K562 treated with DMSO at 1 percent for 4 hours (cell line): ENCODE data around the gene PLSCR3. TPM values are rescaled to one million over a fixed set of nuclear protein-coding genes. Genes with fewer than 3 reads are reported as not detected.

Experiments
- total RNA-seq: library from RNA; unstranded; fragments of 300-600 nt; gene quantifications from 2 replicates; pipeline ENCODE4 v1.2.3, GENCODE V29; 2022; ENCODE audit not compliant: insufficient read depth

Gene PLSCR3
- total RNA-seq = 7.7 and 10.7 TPM in 2 replicates

GRCh38 chr17:7394452-7395191 is at the start of gene PLSCR3:
Gene PLSCR3, minus strand, starts transcription at chr17:7394525. Its CDS starts 415 bp downstream, at chr17:7394110.

GRCh38 chr17:7439462-7440112 is 45.3 kb upstream of the PLSCR3 start, which contains the start of gene FGF11:
Gene FGF11, plus strand, starts transcription at chr17:7439512. Its CDS starts 109 bp downstream, at chr17:7439621.

GRCh38 chr17:7428557-7428956 is 34.2 kb upstream of the PLSCR3 start, which contains the start of gene SPEM3:
Gene SPEM3, plus strand, starts transcription at chr17:7428857. Its CDS starts 46 bp downstream, at chr17:7428903.

GRCh38 chr17:7425316-7425715 is 31.0 kb upstream of the PLSCR3 start, which contains the start of gene SPEM2:
Gene SPEM2, plus strand, starts transcription at chr17:7425616. Its CDS starts 73 bp downstream, at chr17:7425689.

GRCh38 chr17:7419819-7420610 is 25.7 kb upstream of the PLSCR3 start, which contains the start of gene SPEM1:
Gene SPEM1, plus strand, starts transcription at chr17:7420324. Its CDS starts 61 bp downstream, at chr17:7420385.

GRCh38 chr17:7407485-7408251 is 13.3 kb upstream of the PLSCR3 start, which contains the start of gene NLGN2:
Gene NLGN2, plus strand, starts transcription at chr17:7407845. Its CDS starts 411 bp downstream, at chr17:7408256.

GRCh38 chr17:7403977-7404736 is 9.8 kb upstream of the PLSCR3 start, which contains the start of gene TMEM256:
Gene TMEM256, minus strand, starts transcription at chr17:7404097. Its CDS starts 13 bp downstream, at chr17:7404084.

GRCh38 chr17:7380855-7381683 is 13.3 kb downstream of the PLSCR3 start, which contains the start of gene TNK1:
Gene TNK1, plus strand, starts transcription at chr17:7381089. Its CDS starts 1,838 bp downstream, at chr17:7382927.

GRCh38 chr17:7355053-7355452 is 39.3 kb downstream of the PLSCR3 start, which contains the start of gene TMEM95:
Gene TMEM95, plus strand, starts transcription at chr17:7355156. Its CDS starts 49 bp downstream, at chr17:7355205.

GRCh38 chr17:7351665-7352502 is 42.4 kb downstream of the PLSCR3 start, which contains the start of gene KCTD11:
Gene KCTD11, plus strand, starts transcription at chr17:7352162.

Other genes starting within 250 kb of the PLSCR3 start
- 0.52 TPM in 1 of 2 replicates, not detected in the other for gene ASGR1, start 215.2 kb downstream of the PLSCR3 start, total RNA-seq
- 5.6 and 7.8 TPM in 2 replicates for gene DLG4, start 174.7 kb downstream of the PLSCR3 start, total RNA-seq
- gene ACADVL, start 174.6 kb downstream of the PLSCR3 start, total RNA-seq = 284 and 290 TPM in 2 replicates
- 46.3 and 47.3 TPM in 2 replicates for gene DVL2, start 160.0 kb downstream of the PLSCR3 start, total RNA-seq
- 11.3 and 15.0 TPM in 2 replicates for gene PHF23, start 155.1 kb downstream of the PLSCR3 start, total RNA-seq
- 256 and 265 TPM in 2 replicates for gene GABARAP, start 152.1 kb downstream of the PLSCR3 start, total RNA-seq
- 77.2 and 80.6 TPM in 2 replicates for gene CTDNEP1, start 142.8 kb downstream of the PLSCR3 start, total RNA-seq
- 46.9 and 57.4 TPM in 2 replicates for gene ELP5, start 142.3 kb downstream of the PLSCR3 start, total RNA-seq
- 20.0 and 29.2 TPM in 2 replicates for gene CLDN7, start 132.0 kb downstream of the PLSCR3 start, total RNA-seq
- 0.82 TPM in 1 of 2 replicates, not detected in the other for gene SLC2A4, start 112.8 kb downstream of the PLSCR3 start, total RNA-seq
- gene YBX2, start 99.9 kb downstream of the PLSCR3 start, total RNA-seq = not detected in 2 replicates
- 354 and 384 TPM in 2 replicates for gene EIF5A, start 86.9 kb downstream of the PLSCR3 start, total RNA-seq
- 45.5 and 46.9 TPM in 2 replicates for gene GPS2, start 79.2 kb downstream of the PLSCR3 start, total RNA-seq
- gene NEURL4, start 65.2 kb downstream of the PLSCR3 start, total RNA-seq = 8.2 and 13.1 TPM in 2 replicates
- gene ACAP1, start 58.0 kb downstream of the PLSCR3 start, total RNA-seq = 4.5 and 5.4 TPM in 2 replicates
- 3.2 and 4.3 TPM in 2 replicates for gene KCTD11, start 42.4 kb downstream of the PLSCR3 start, total RNA-seq
- not detected in 2 replicates for gene TMEM95, start 39.4 kb downstream of the PLSCR3 start, total RNA-seq
- 7.3 and 8.2 TPM in 2 replicates for gene TNK1, start 13.4 kb downstream of the PLSCR3 start, total RNA-seq
- gene TMEM256, start 9.6 kb upstream of the PLSCR3 start, total RNA-seq = 43.4 and 70.5 TPM in 2 replicates
- 7.1 and 11.9 TPM in 2 replicates for gene NLGN2, start 13.3 kb upstream of the PLSCR3 start, total RNA-seq
- not detected in 2 replicates for gene SPEM1, start 25.8 kb upstream of the PLSCR3 start, total RNA-seq
- gene SPEM2, start 31.1 kb upstream of the PLSCR3 start, total RNA-seq = not detected in 2 replicates
- gene SPEM3, start 34.3 kb upstream of the PLSCR3 start, total RNA-seq = not detected in 2 replicates
- gene TMEM102, start 40.9 kb upstream of the PLSCR3 start, total RNA-seq = 6.8 and 6.9 TPM in 2 replicates
- gene FGF11, start 45.0 kb upstream of the PLSCR3 start, total RNA-seq = 5.7 and 9.0 TPM in 2 replicates
- gene CHRNB1, start 50.5 kb upstream of the PLSCR3 start, total RNA-seq = 8.1 and 9.3 TPM in 2 replicates
- 3.2 TPM in 2 replicates for gene ZBTB4, start 85.1 kb upstream of the PLSCR3 start, total RNA-seq
- gene SLC35G6, start 86.9 kb upstream of the PLSCR3 start, total RNA-seq = not detected in 2 replicates
- gene POLR2A, start 89.8 kb upstream of the PLSCR3 start, total RNA-seq = 59.8 and 69.8 TPM in 2 replicates
- 1.7 and 2.1 TPM in 2 replicates for gene TNFSF12, start 154.5 kb upstream of the PLSCR3 start, total RNA-seq
- 1.0 and 1.9 TPM in 2 replicates for gene TNFSF13, start 164.2 kb upstream of the PLSCR3 start, total RNA-seq
- gene SENP3, start 167.4 kb upstream of the PLSCR3 start, total RNA-seq = 36.6 and 40.6 TPM in 2 replicates
- gene CD68, start 185.1 kb upstream of the PLSCR3 start, total RNA-seq = 45.7 and 47.2 TPM in 2 replicates
- gene MPDU1, start 189.3 kb upstream of the PLSCR3 start, total RNA-seq = 82.7 and 83.4 TPM in 2 replicates
- gene SOX15, start 195.6 kb upstream of the PLSCR3 start, total RNA-seq = 4.0 and 8.5 TPM in 2 replicates
- gene FXR2, start 220.4 kb upstream of the PLSCR3 start, total RNA-seq = 40.7 and 49.2 TPM in 2 replicates
- gene SAT2, start 233.3 kb upstream of the PLSCR3 start, total RNA-seq = 29.5 and 43.0 TPM in 2 replicates
- gene SHBG, start 235.6 kb upstream of the PLSCR3 start, total RNA-seq = not detected in 2 replicates